Common myeloid progenitor, CD34-positive (primary cell): ENCODE measurements around the gene BAIAP2.
"Not testable (repeated sequence)": the region's sequence is repeated elsewhere in the genome, so short reads cannot be mapped to it uniquely, and the experiment has no call there.

Experiments used
- CTCF ChIA-PET: fragments of 350-600 bp; sonication (Branson Sonifier 250); formaldehyde crosslinking; loops from one replicate; lab custom pipeline; 2021; ENCODE audit warnings: antibody characterized with exemption; lab: Charles Lee
- POLR2A ChIA-PET: fragments of 350-600 bp; sonication (Branson Sonifier 250); formaldehyde crosslinking; loops from one replicate; lab custom pipeline; 2021; ENCODE audit warnings: antibody characterized with exemption; lab: Charles Lee
- DNase-seq, 3 donors: peaks; one replicate each; pipeline versions ENCODE4 v3.0.0 to v3.0.0-alpha.2; 2013
- H3K27ac ChIP-seq, 2 experiments: 1 replicate in 1 of 2; 2 replicates in 1 of 2; pipeline ENCODE4 v1.7.0; 2013; ENCODE audit warnings: inconsistent platforms in 2 of 2, low read length in 2 of 2, mild to moderate bottlenecking in 2 of 2, low read depth in 1 of 2, moderate library complexity in 1 of 2; ENCODE audit not compliant: severe bottlenecking in 2 of 2, insufficient read depth in 1 of 2, poor library complexity in 1 of 2
- H3K27me3 ChIP-seq, 5 experiments: replicated peaks in 2 of 5; 1 replicate in 3 of 5; 2 replicates in 2 of 5; pipeline versions ENCODE4 v1.6.1 to v1.7.0; 2013; ENCODE audit warnings: low read length in 4 of 5, mild to moderate bottlenecking in 2 of 5, moderate library complexity in 2 of 5, inconsistent platforms in 1 of 5; ENCODE audit not compliant: insufficient read depth in 5 of 5, control insufficient read depth in 4 of 5
- H3K36me3 ChIP-seq, 4 experiments: 1 replicate in 2 of 4; 2 replicates in 2 of 4; pipeline versions ENCODE4 v1.6.1 to v1.7.0; 2013; ENCODE audit warnings: low read length in 3 of 4, control low read depth in 1 of 4, mild to moderate bottlenecking in 1 of 4; ENCODE audit not compliant: control insufficient read depth in 4 of 4, insufficient read depth in 4 of 4
- H3K4me1 ChIP-seq, 4 experiments: 1 replicate in 3 of 4; 2 replicates in 1 of 4; pipeline versions ENCODE4 v1.6.1 to v1.7.1; 2013; ENCODE audit warnings: low read length in 3 of 4, mild to moderate bottlenecking in 3 of 4, control low read depth in 1 of 4, inconsistent platforms in 1 of 4, moderate library complexity in 1 of 4; ENCODE audit not compliant: control insufficient read depth in 4 of 4, insufficient read depth in 4 of 4; ENCODE audit errors: control extremely low read depth in 1 of 4
- H3K4me3 ChIP-seq, 7 experiments: 1 replicate in 4 of 7; 2 replicates in 3 of 7; pipeline versions ENCODE4 v1.5.1 to v1.7.0; 2013; ENCODE audit warnings: mild to moderate bottlenecking in 7 of 7, low read length in 6 of 7, moderate library complexity in 6 of 7, inconsistent platforms in 2 of 7, low read depth in 2 of 7, control low read depth in 1 of 7; ENCODE audit not compliant: insufficient read depth in 4 of 7, control insufficient read depth in 1 of 7; ENCODE audit errors: extremely low read depth in 1 of 7
- H3K9me3 ChIP-seq, 5 experiments: 1 replicate in 4 of 5; 2 replicates in 1 of 5; pipeline versions ENCODE4 v1.6.1 to v1.7.1; 2013; ENCODE audit warnings: low read length in 4 of 5, mild to moderate bottlenecking in 2 of 5, inconsistent platforms in 1 of 5, low read depth in 1 of 5, moderate library complexity in 1 of 5; ENCODE audit not compliant: control insufficient read depth in 4 of 5, insufficient read depth in 2 of 5; ENCODE audit errors: control extremely low read depth in 1 of 5
- WGBS: methylation state at CpG from one replicate; pipeline ENCODE4 v1.1.5; 2013; ENCODE audit not compliant: insufficient coverage; 5-methylcytosine and 5-hydroxymethylcytosine counted together

The BAIAP2 gene

GRCh38 chr17:81140695-81141094, 105.7 kb downstream of the BAIAP2 start:
- Histone ChIP-seq H3K27ac (no peak overlapping the region), H3K36me3 (no peaks in the 10 kb centered on the region), H3K9me3 (no peaks in the 10 kb centered on the region), H3K27me3 (no peaks in the 10 kb centered on the region), H3K4me1 (peaks cover 0 to 3% (median 1%) of the 10 kb centered on the region in 4 experiments), H3K4me3 (no peak overlapping the region)
- ChIA-PET POLR2A (interaction anchor here (0.6 kb wide), 1 partner anchor 346 kb away, joined by 6 read pairs; no protein-coding TSS in a partner anchor), CTCF (interaction anchor here (1.0 to 6.9 kb wide), 5 partner anchors 45 to 102 kb away, joined by 3 to 60 read pairs (median 11); partner anchors contain the start of genes NDUFAF8 and TEPSIN)
- DNase-seq, result no peak
- 96% methylated on average over 24 of the region's 37 CpGs for WGBS

GRCh38 chr17:81142301-81143199, 107.6 kb downstream of the BAIAP2 start:
- H3K27ac ChIP-seq, result no peak overlapping the region
- POLR2A ChIA-PET, result interaction anchor here (0.9 kb wide), 1 partner anchor 96 kb away, joined by 4 read pairs; the partner anchor contains the start of genes NDUFAF8 and TEPSIN

GRCh38 chr17:81143200-81143527, 108.2 kb downstream of the BAIAP2 start:
- Histone ChIP-seq H3K4me3 (no peak overlapping the region), H3K27ac (no peak overlapping the region), H3K36me3 (no peaks in the 10 kb centered on the region), H3K4me1 (peaks cover 0 to 3% (median 1%) of the 10 kb centered on the region in 4 experiments), H3K9me3 (no peaks in the 10 kb centered on the region), H3K27me3 (no peaks in the 10 kb centered on the region)
- WGBS, result 83% methylated on average over 8 of the region's 11 CpGs
- POLR2A ChIA-PET, result interaction anchor here (0.9 kb wide), 1 partner anchor 96 kb away, joined by 4 read pairs; the partner anchor contains the start of genes NDUFAF8 and TEPSIN
- no peak for DNase-seq
- CTCF ChIA-PET, result interaction anchor here (0.6 to 6.9 kb wide), 20 partner anchors 10 to 104 kb away, joined by 3 to 60 read pairs (median 8); no protein-coding TSS in a partner anchor

More at GRCh38 chr17:81142301-81143199, 107.6 kb downstream of the BAIAP2 start:
- no peaks in the 10 kb centered on the region for H3K9me3 ChIP-seq
- peaks cover 0 to 3% (median 1%) of the 10 kb centered on the region in 4 experiments for H3K4me1 ChIP-seq
- CTCF ChIA-PET, result interaction anchor here (0.6 to 6.9 kb wide), 27 partner anchors 10 to 105 kb away, joined by 3 to 60 read pairs (median 5); partner anchors contain the start of genes NDUFAF8 and TEPSIN
- H3K27me3 ChIP-seq, result no peaks in the 10 kb centered on the region
- H3K4me3 ChIP-seq, result no peak overlapping the region
- no peaks in the 10 kb centered on the region for H3K36me3 ChIP-seq
- WGBS, result 53% methylated on average over 23 of the region's 25 CpGs
- peak; percentile 73 to 85 (median 81) for DNase-seq

- no peak overlapping the region for H3K27ac ChIP-seq
- H3K36me3 ChIP-seq, result no peaks in the 10 kb centered on the region
- WGBS, result 95% methylated on average over 13 of the region's 17 CpGs
- no peaks in the 10 kb centered on the region for H3K9me3 ChIP-seq
- no peaks in the 10 kb centered on the region for H3K27me3 ChIP-seq
- ChIA-PET POLR2A (no interaction called here), CTCF (interaction anchor here (0.8 to 6.9 kb wide), 16 partner anchors 10 to 110 kb away, joined by 3 to 60 read pairs (median 6); no protein-coding TSS in a partner anchor)
- DNase-seq, result no peak
- H3K4me3 ChIP-seq, result no peak overlapping the region
- peaks cover 0 to 3% (median 1%) of the 10 kb centered on the region in 4 experiments for H3K4me1 ChIP-seq
Measured at GRCh38 chr17:81143717-81144422, 108.9 kb downstream of the BAIAP2 start.

- H3K27ac ChIP-seq, result no peak overlapping the region
- H3K27me3 ChIP-seq, result no peaks in the 10 kb centered on the region
- H3K9me3 ChIP-seq, result no peaks in the 10 kb centered on the region
- CTCF ChIA-PET, result interaction anchor here (0.7 to 6.9 kb wide), 10 partner anchors 10 to 109 kb away, joined by 3 to 60 read pairs (median 4); no protein-coding TSS in a partner anchor
- H3K4me3 ChIP-seq, result no peak overlapping the region
- peaks cover 0 to 7% (median 2%) of the 10 kb centered on the region in 4 experiments for H3K4me1 ChIP-seq
- 83% methylated on average over 8 of the region's 14 CpGs for WGBS
- H3K36me3 ChIP-seq, result no peaks in the 10 kb centered on the region
- no peak for DNase-seq
- POLR2A ChIA-PET, result no interaction called here
Measured at GRCh38 chr17:81144423-81144781, 109.5 kb downstream of the BAIAP2 start.

- POLR2A ChIA-PET, DNase-seq, H3K27me3 ChIP-seq, H3K36me3 ChIP-seq, H3K9me3 ChIP-seq, H3K27ac ChIP-seq, H3K4me3 ChIP-seq: not testable (repeated sequence)
- CTCF ChIA-PET, result interaction anchor here (1.1 kb wide), 1 partner anchor 58 kb away, joined by 4 read pairs; no protein-coding TSS in a partner anchor
- H3K4me1 ChIP-seq, result peaks cover 0 to 19% (median 15%) of the 10 kb centered on the region in 4 experiments
- WGBS, result 95% methylated on average over 3 of the region's 10 CpGs
Measured at GRCh38 chr17:81146208-81146607, 111.3 kb downstream of the BAIAP2 start.
